ENCODE data around the gene ITSN1.
"Not testable (repeated sequence)": the region's sequence is repeated elsewhere in the genome, so short reads cannot be mapped to it uniquely, and the experiment has no call there.

Gene ITSN1

DNA sequence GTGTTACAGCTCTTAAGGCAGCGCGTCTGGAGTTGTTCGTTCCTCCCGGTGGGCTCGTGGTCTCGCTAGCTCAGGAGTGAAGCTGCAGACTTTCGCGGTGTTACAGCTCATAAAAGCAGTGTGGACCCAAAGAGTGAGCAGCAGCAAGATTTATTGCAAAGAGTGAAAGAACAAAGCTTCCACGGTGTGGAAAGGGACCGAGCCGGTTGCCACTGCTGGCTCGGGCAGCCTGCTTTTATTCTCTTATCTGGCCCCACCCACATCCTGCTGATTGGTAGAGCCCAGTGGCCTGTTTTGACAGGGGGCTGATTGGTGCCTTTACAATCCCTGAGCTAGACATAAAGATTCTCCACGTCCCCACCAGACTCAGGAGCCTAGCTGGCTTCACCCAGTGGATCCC, 225.6 kb downstream of the ITSN1 start:
- not testable (repeated sequence) for DNase-seq

DNA sequence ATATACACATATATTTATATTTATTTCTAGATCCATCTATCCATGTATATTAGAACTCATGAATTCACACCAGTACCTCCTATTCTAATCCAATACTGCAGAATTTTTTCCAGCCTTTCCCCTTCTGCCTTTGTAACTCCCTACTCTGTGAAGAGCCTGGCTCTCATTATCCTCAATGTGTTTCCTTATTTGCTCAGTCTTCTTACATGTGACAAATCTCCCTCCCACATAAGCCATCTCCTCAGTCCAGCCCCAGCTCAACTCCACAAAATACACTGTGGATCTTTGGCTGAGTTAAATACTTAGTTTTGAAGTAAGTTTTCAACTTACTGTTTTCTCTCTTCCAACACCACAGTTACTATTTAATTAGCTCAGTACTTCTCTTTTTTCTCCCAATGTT, 227.6 kb downstream of the ITSN1 start:
- no peak for DNase-seq

DNA sequence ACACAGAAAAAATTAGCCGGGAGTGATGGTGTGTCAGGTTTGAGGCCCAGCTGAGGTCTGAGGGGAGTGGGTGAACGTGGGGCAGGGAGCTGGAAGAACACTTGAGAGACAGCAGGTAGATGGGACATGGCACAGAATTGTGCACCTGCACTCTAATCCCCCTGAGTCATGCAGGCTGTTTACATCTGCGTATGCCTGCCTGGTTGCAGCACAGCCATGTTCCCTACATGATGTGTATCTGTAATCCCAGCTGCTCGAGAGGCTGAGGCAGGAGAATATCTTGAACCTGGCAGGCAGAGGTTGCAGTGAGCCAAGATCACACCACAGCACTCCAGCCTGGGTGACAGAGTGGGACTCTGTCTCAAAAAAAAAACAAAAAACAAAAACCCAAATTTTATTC, 228.5 kb downstream of the ITSN1 start:
- DNase-seq: no peak

DNA sequence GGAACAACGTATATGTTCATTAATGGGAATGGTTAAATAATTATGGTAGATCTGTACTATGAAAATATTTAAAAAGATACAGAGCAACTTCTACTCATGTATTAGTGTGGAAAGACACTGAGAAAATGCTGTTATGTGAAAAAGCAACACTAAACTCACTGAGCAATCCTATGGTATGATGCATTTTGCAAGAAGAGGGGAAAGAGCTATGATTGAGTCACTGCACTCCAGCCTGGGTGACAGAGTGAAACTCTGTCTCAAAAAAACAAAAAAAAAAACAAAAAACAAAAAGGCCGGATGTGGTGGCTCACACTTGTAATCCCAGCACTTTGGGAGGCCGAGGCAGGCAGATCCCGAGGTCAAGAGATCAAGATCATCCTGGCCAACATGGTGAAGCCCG, 228.9 kb downstream of the ITSN1 start:
- no peak for DNase-seq

DNA sequence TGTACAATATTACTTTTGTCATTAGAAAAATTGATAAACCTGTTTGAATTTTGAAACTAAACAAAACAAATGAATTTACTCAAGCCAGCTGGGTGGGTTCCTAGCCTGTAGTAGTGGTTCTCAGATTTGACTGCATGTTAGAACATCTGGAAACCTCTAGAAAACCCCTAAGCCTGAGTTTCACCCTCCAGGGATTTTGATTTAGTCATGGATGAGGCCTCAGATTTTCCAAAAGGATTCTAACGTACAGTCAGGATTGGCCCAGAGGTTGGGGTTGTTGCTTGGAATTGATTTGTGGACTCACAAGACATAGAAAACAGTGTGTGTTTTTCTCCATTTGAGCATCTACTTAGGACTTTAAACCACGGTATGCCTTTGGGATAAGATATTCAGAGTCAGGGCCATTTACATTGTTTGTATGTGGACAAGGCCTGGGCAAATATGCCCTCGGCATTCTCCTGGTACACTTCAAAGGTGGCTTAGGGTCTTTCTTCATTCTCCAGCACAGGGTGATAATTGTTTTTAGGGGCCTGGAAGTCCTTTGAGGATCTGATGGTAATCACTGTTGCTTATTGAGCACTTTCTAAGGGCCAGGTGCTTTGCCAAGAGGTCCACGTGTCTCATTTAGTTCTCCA, 230.7 kb downstream of the ITSN1 start:
- no peak for DNase-seq

DNA sequence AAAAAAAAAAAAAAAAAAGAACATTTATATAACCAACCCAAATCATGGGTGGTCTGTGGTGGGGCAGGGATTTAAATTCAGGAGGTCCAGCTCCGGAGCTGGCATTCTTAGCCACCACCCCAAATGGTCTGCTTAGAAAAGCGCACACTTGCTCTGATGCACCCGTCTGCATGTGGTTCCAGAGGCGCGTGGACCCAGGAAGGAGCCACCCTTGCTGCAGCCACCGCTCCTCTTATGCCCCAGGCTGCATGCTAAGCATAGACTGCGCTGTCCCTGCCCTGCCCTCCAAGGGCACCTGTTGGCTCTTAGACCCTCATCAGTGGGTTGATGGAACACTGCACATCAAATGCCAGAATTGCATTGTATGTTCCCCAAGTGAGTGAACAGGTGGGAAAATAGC, 231.9 kb downstream of the ITSN1 start:
- DNase-seq: no peak

DNA sequence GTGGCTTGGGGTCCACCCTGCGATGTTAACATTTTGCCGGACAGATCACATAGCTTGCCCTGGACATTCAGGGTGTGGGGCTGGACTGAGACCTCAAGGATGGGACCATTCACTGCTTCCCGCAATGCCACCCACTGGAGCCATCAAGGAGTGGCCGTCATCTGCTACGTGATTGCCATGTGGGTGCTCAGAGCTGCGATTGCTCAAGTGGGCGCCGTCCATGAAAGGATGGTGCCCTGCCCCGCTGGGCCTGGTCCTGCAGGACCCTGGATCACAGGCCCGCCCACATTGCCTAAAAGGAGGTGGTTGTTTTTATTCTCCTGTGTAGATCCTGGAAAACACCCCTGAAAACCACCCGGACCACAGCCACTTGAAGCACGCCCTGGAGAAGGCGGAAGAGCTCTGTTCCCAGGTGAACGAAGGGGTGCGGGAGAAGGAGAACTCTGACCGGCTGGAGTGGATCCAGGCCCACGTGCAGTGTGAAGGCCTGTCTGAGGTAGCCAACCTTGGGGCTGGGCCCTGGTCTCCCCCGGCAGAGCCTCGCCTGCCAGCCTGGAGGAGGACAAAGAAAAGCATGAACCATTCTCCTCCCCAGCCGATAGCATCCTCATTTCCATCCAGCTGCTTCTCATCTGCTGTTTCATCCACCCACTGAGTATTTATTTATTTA, 232.9 kb downstream of the ITSN1 start:
- DNase-seq: no peak

DNA sequence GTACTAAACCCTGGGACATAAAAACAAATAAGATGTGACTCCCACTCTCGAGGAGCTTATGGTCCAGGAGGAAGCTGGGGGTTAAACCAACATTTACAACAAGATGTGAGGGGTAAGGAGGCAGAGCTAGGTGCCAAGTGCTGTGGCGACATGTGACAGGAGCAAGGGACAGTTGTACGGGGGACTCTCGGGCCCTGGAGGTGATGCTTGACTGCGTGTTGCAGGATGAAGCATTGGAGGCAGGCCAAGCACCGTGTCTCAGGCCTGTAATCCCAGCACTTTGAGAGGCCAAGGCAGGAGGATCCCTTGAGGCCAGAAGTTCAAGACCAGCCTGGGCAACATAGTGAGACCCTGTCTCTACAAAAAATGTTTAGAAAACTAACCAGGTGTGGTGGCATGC, 236.5 kb downstream of the ITSN1 start:
- DNase-seq: no peak

DNA sequence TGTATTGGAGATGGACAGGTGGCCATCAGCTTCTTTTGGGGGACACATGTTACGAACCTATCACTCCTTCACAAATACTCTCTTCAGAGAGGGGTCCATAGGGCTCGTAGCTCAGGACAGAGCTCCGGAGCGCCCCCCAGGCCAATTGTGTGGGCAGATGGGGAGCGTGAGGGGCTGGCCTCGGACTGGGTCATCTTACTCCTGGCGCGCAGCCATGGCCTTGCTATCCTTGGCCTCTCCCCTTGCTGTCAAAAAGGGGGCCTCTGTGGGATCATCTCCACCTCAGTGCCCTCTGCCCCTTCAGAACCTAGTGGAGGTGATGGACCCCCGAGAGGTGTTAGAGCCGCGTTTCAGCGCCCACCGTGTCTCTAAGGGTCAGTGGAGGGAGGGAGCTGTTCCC, 238.3 kb downstream of the ITSN1 start:
- no peak for DNase-seq

DNA sequence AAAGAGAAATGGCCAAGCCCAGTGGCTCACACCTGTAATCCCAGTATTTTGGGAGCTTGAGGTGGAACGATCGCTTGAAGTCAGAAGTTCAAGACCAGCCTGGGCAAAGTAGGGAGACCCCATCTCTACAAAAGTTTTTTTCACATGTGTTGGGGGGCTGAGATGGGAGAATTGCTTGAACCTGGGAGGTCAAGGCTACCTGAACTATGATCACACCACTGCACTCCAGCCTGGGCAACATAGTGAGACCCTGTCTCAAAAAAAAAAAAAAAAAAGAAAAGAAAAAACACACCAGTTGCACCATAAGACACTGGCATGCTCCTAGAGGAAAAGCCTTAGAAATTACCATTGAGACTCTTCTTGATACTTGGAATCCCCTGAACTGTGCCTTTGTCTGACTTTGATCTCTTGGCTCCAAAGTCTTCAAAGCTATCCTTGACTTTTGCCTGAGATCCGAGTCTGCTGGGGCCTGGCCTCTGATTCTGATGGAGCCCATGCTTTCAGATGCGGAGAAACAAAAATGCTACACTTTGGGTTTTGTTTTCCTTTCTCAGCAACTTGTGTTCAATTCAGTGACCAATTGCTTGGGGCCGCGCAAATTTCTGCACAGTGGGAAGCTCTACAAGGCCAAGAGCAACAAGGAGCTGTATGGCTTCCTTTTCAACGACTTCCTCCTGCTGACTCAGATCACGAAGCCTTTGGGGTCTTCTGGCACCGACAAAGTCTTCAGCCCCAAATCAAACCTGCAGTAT, 239.6 kb downstream of the ITSN1 start:
- no peak for DNase-seq

DNA sequence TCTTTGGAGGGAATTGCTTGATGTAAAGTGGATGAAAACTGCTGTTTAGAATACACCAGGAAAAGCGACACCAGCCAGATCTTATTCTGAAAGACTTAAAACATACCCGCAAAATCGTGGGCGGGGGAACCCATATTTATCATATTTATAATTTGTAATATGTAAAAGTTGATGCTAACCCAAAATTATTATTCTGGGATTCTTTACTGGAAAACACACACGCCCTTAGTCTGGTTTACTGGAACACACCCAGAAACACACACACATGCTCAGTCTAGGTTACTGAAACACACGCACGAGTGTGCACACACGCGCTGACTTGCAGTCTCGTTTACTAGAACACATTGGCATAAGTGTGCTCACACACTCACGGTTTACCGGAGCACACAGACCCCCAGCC, 240.8 kb downstream of the ITSN1 start:
- no peak for DNase-seq

DNA sequence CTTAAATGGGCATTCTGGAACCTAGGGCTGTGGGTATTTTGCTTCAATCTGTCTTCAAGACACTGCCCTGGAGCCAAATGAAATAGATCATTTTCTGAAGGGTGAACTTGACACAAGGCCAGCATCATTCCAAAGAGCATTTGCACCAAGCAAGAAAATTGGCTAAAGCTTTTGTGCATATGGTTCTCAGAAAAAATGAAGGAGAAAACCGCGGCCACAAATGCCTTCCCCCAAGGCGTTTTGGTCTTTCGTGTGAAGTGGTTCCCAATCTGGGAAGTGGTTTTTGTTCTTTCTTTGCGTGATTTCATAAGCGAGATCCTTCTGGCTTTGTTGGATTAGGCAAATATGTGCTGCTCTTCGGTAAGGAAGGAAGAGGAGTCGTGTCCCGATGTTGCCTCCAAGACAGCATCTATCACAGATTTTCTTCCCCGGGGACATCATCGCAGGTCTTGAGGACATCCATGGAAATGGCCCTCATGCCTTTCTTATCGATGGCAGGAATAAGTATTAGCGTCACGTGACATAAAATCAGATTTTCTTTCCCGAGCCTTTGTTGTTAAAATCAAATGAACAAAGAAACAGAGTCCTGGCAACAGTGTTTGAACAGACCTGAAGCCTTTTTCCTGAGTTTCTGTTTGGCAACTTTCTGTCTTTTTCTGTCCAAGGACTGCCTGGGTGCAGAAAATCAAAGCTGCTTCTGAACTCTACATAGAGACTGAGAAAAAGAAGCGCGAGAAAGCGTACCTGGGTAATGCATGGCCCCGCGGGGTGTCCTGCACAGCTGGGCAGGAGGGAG, 242.3 kb downstream of the ITSN1 start:
- no peak for DNase-seq

DNA sequence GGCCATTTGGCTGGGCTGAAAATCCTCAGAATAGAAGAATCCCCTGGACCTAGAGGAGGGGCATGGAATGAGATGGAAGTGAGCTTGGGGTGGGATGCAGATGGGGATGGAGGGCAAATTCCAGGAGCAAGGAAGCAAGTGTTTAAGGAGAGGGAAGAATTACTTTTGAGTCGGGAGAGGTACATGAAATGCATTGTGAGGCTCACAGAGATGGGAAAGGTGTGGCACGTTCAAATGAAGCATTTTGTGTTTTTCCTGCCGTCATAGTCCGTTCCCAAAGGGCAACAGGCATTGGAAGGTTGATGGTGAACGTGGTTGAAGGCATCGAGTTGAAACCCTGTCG, 242.8 kb downstream of the ITSN1 start:
- no peak for DNase-seq

DNA sequence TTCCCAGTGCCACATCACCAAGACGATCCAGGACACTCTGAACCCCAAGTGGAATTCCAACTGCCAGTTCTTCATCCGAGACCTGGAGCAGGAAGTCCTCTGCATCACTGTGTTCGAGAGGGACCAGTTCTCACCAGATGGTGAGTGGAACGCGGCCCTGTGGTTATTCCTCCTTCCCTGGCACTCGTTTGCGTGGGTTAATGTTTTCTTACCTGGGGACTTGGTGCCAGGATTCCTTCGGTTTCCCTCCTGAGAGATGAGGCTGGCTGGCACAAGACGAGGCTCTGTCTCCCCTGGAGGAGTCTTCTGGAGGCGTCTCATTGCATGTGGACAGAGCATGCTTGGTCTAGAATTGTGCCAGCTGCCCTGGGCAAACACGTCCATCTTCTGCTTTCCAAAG, 244.0 kb downstream of the ITSN1 start:
- DNase-seq: no peak

DNA sequence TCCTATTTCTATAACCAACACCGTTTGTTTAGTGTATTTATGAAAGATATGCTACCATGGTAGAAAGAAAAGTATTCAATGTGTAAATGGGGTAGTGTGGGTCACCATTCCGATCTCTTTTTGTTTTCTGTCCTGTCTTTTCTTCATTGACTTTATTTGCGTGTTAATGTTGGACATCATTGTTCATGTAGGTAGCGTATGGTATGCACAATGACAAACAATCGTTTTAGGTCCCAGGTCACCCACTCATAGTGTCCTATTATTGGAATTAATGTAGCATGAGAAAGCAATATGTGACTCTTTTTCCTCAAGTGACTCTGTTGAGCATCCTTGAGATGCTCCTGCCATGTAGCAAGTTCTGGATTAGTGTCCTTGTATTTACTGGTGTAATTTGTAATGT, 247.9 kb downstream of the ITSN1 start:
- DNase-seq: no peak

DNA sequence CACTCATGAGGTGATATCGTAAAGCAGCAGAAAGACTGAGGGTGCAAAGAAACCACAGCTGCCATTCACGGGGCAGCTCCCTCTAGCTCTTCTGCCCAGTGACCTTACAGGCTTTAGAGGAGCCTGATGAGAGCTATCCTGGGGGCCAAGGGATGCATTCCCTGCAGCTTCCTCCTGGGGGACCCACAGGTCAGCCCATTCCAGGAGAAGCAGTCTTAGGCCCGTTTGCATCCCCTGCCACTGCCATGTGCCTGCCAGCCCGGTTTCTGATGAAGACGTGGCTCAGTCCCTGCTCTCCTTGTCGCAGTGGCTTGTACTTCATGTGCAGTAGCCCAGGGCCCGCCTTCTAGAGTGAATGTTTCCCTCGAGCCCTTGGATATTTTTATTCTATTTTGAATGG, 250.6 kb downstream of the ITSN1 start:
- no peak for DNase-seq

DNA sequence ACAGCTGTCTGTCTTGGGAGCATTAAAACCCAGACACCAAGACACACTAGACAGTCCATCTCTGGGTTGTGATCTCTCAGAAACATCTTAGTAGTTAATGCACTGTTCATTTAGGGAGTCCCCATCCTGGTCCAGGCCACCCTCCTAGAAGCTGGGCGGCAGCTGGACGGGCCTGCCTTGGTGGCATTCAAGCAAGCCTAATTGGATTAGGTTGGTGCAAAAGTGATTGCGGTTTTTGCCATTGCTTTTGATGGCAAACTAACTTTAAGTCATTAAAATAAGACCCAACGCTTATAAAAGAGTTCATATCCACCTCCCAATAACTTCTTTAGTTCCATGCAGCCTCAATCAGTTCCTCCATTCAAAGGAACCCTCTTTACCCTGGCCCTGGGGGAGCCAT, 251.6 kb downstream of the ITSN1 start:
- DNase-seq: no peak

DNA sequence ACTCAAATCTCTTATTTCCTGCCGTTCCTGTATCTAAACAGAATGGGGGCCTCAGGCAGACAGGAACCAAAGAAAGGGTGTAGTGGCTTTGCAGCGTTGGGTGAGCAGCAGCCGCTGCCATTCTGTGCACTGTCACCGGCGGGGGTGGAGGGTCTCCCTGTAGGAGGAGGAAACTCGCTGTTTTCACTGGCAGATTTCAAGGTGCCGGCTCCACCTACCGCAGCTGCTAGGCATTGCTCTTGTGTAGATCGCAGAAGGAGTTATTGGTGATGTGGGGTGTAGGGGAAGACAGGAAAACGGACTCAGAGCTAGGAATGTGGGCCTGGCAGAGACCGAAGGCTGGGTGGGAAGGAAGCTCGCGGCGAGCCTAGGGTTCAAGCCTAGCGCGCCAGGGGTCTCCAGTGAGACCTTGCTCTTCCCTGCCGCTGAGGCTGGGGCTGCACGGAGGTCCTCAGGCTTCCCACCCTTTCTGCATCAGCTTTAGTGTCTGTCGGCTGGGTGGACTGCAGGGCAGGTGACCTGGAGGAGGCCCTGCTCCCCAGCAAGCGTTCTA, 252.5 kb downstream of the ITSN1 start:
- DNase-seq: peak; percentile 73

DNA sequence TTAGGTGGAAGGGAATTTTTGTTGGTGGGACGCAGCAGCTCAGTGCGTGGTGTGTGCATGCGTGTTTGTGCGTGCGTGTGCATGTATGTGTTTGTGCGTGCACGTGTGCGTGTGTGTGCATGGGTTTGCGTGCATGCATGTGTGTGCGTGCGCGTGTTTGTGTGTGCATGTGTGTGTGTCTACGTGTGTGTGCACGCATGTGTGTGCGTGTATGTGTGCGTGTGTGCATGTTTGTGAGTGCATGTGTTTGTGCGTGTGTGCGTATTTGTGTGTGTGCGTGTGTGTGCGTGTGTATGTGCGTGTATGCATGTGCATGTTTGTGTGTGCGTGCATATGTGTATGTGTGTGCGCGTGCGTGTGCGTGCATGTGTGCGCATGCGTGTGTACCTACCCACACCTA, 253.1 kb downstream of the ITSN1 start:
- no peak for DNase-seq

DNA sequence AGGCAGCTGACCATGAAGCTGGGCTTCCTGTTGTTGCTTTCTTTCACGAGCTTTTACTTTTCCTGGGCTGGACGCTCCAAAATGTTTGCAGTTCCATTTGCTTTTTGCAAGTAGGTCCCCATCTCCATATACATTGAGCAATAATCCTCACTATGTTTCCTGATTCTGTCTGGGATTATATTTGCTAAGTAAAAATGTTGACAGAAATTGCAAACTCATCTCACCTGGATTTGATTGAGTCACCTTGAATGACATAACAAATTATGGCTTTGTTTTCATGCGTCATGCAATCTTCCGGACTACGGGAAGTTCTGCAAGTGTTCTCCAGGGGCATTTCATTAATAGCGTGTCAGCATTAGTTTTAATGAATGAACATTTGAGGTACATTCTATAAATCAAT, 254.4 kb downstream of the ITSN1 start:
- no peak for DNase-seq

DNA sequence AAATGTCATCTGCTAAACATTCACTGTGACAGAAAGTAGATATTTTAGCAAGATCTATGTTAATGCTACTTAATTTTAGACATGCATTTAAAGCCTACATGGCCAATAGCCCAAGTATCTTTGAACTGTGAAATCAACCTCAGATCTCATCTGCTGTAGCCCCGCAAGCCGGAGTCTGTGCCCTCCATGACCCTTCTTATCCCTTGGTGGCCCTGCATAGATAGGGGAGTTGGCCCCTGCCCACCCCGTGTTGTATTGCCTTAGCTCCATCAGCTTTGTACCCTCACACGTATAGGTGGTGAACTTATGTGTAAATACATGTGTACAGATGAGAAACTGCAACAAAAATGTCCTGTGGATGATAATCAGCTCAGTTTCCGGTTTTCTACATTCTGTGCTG, 254.8 kb downstream of the ITSN1 start:
- DNase-seq: no peak

DNA sequence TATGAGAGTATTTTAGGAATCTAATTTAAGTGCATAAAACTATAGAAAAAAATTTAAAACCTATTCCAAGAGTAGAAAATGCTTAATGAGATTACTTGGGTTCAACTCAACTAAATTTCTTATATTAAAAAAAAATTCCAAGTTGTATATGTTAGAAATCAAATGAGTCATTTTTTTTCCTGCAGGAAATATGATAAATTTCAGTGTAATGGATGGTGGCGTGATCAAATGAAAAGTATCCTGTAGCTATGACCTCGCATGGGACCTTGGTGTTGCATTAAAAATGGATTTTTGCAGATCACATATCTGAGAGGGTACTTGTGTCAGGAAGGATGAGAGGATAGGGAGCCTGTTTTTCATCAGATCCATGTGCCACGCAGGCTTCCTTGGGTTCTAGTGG, 255.4 kb downstream of the ITSN1 start:
- no peak for DNase-seq

DNA sequence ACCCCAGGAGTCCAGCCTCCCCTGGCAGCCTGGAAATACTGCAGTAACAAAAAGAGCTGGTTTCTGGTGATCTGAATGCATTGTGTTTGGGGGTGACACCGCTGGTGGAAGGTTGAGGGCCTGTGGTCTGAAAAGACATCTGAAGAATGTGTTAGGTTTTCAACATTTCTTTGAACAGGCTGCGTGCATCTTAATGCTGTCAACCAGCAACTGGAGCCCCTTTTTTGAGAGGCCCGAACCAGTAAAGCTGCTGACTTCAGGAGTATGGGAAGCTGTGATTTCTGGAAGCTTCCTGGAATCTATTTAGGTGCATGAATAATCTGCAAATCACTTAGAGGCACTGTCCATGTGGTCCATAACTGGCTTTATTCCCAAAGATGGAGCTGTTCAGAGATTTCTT, 256.3 kb downstream of the ITSN1 start:
- DNase-seq: no peak

Measured in GF-D8 (cell line).